ENCODE results near the gene RIMS3. TPM values are rescaled to one million over a fixed set of nuclear protein-coding genes. Genes with fewer than 3 reads are reported as not detected.
"Not testable (repeated sequence)": the region's sequence is repeated elsewhere in the genome, so short reads cannot be mapped to it uniquely, and the experiment has no call there.

RIMS3 gene
- total RNA-seq, 2 donors from 2014 or later = 1.4 to 5.5 TPM

DNA sequence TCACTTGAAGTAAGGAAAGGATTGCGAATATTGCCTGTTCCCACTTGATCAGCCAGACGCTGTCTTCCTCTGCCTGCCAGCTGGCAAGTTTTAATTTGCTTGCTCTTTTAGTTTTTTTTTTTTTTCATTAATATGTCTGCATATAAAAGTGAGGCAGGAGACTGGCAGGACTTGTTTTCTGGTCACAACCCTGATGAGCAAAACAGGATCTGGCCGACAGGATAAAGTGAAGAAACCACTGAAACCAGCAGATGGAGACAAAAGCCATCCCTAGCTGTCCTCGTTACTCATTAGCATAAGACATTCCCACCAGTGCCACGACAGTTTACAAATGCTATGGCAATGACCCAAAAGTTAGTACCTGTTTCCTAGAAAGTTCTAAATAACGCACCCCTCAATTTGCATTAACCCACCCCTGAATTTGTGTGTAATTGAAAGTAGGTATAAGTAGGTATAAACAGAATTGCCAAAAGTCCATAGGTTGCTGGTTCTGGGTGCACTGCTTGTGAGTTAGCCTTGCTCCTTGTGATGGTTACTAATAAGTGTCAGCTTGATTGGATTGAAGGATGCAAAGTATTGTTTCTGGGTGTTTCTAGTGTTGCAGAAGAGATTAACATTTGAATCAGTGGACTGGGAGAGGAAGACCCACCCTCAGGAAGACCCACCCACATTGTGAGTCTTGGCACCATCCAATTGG, 73.2 kb downstream of the RIMS3 start:
- H3K36me3 ChIP-seq = no peaks in the 10 kb centered on the region
- no peaks in the 10 kb centered on the region for H3K9me3 ChIP-seq
- H3K27ac ChIP-seq = no peak overlapping the region
- peaks cover 0 to 9% of the 10 kb centered on the region in 2 donors for H3K4me1 ChIP-seq
- no peak for DNase-seq (ENCODE audit: low spot score)
- TF ChIP-seq, protein P1, sequence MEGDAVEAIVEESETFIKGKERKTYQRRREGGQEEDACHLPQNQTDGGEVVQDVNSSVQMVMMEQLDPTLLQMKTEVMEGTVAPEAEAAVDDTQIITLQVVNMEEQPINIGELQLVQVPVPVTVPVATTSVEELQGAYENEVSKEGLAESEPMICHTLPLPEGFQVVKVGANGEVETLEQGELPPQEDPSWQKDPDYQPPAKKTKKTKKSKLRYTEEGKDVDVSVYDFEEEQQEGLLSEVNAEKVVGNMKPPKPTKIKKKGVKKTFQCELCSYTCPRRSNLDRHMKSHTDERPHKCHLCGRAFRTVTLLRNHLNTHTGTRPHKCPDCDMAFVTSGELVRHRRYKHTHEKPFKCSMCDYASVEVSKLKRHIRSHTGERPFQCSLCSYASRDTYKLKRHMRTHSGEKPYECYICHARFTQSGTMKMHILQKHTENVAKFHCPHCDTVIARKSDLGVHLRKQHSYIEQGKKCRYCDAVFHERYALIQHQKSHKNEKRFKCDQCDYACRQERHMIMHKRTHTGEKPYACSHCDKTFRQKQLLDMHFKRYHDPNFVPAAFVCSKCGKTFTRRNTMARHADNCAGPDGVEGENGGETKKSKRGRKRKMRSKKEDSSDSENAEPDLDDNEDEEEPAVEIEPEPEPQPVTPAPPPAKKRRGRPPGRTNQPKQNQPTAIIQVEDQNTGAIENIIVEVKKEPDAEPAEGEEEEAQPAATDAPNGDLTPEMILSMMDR (IDR thresholded peaks at IDR 0.05) = peak in 1 of 2 donors; percentile 54
- H3K4me3 ChIP-seq = no peak overlapping the region
- no peaks in the 10 kb centered on the region for H3K27me3 ChIP-seq

DNA sequence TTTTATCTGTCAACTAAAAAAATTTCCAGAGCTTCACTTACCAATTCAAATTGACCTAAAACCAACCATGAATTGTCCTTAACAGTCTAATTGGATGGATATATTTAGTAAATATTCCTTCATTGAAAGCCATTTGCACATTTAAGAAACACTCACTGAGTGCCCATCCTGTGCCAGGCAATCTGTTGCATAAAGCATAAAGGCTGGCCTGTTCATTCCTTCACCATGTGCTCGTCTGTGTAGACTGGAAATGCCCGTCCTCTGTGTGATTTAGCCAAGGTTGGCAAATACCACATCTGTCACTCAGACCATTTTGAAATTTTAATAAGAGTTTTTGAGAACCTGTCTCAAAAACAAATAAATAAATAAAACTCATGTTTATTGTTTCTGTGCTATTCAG, 76.9 kb downstream of the RIMS3 start:
- no peaks in the 10 kb centered on the region for H3K9me3 ChIP-seq
- no peak overlapping the region for H3K27ac ChIP-seq
- TF ChIP-seq, protein P1 (IDR thresholded peaks at IDR 0.05) = no peak
- no peaks in the 10 kb centered on the region for H3K27me3 ChIP-seq
- H3K36me3 ChIP-seq = no peaks in the 10 kb centered on the region
- H3K4me3 ChIP-seq = no peak overlapping the region
- H3K4me1 ChIP-seq = peaks cover 0 to 6% of the 10 kb centered on the region in 2 donors
- DNase-seq (ENCODE audit: low spot score) = no peak

DNA sequence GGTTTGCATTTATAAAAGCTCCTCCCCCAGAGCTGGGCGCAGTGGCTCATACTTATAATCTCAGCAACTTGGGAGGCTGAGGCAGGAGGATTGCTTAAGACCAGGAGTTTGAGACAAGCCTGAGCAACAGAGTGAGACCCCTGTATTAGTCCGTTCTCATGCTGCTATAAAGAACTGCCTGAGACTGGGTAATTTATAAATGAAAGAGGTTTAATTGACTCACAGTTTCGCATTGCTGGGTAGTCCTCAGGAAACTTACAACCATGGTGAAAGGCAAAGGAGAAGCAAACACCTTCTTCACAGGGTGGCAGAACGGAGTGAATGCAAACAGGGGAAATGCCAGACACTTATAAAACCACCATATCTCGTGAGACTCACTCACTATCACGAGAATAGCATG, 81.5 kb downstream of the RIMS3 start:
- no peaks in the 10 kb centered on the region for H3K4me1 ChIP-seq
- H3K36me3 ChIP-seq = no peaks in the 10 kb centered on the region
- H3K9me3 ChIP-seq = no peaks in the 10 kb centered on the region
- no peak overlapping the region for H3K4me3 ChIP-seq
- H3K27me3 ChIP-seq = no peaks in the 10 kb centered on the region
- DNase-seq (ENCODE audit: low spot score) = no peak
- TF ChIP-seq, protein P1 (IDR thresholded peaks at IDR 0.05) = no peak
- H3K27ac ChIP-seq = no peak overlapping the region

DNA sequence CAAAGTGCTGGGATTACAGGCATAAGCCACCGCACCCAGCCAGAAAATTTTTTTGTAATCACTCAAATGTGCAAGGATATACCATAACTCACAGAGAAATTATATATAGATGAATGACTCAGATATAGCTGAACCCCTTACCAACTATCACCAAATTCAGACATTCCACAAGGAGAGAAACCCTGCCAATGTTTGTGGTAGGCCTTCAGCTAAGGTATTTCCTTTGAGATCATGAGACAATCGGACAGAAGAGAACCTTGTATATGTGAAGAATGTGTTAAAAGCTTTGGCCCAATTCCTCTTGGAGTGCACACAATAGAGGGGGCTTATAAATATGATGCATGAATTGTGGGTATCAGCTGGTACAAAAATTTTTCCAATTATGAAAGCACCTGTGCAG, 83.4 kb downstream of the RIMS3 start:
- DNase-seq (ENCODE audit: low spot score) = no peak
- Histone ChIP-seq H3K27ac (no peak overlapping the region), H3K27me3 (no peaks in the 10 kb centered on the region), H3K4me3 (no peak overlapping the region), H3K4me1 (no peaks in the 10 kb centered on the region), H3K9me3 (no peaks in the 10 kb centered on the region), H3K36me3 (no peaks in the 10 kb centered on the region)
- TF ChIP-seq, protein P1 (IDR thresholded peaks at IDR 0.05) = no peak

DNA sequence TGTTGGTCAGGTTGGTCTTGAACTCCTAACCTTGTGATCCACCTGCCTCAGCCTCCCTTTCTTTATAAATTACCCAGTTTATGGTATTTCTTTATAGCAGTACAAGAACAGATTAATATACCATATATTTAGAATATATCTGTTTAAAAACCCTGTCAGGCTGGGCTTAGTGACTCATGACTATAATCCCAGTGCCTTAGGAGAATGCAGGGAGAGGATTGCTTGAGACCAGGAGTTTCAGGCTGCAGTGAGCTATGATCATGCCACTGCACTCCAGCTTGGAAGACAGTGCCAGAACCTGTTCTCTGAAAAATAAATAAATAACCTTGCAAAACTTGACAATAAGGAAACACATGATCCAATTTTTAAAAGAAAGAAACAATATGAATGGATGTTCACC, 90.1 kb downstream of the RIMS3 start:
- Histone ChIP-seq H3K4me1 (no peaks in the 10 kb centered on the region), H3K27me3 (no peaks in the 10 kb centered on the region), H3K27ac (no peak overlapping the region), H3K9me3 (no peaks in the 10 kb centered on the region), H3K4me3 (no peak overlapping the region), H3K36me3 (no peaks in the 10 kb centered on the region)
- DNase-seq (ENCODE audit: low spot score) = no peak
- TF ChIP-seq, protein P1 (IDR thresholded peaks at IDR 0.05) = no peak

DNA sequence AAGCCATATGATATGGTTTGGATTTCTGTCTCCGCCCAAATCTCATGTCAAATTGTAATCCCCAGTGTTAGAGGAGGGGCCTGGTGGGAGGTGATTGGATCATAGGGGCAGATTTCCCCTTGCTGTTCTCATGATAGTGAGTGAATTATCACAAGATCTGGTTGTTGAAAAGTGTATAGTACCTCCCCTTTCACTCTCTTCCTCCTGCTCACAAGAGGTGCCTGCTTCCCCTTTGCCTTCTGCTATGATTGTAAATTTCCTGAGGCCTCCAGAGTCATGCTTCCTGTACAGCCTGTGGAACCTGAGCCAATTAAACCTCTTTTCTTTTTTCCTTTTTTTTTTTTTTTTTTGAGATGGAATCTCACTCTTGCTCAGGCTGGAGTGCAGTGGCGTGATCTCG, 90.7 kb downstream of the RIMS3 start:
- H3K27me3 ChIP-seq; H3K4me1 ChIP-seq; H3K27ac ChIP-seq; H3K4me3 ChIP-seq; H3K9me3 ChIP-seq; DNase-seq (ENCODE audit: low spot score); H3K36me3 ChIP-seq: not testable (repeated sequence)

Other genes starting within 250 kb of the RIMS3 start
- gene ZFP69B, start 215.2 kb downstream of the RIMS3 start, total RNA-seq = under 1 TPM; 0.52 to 0.59 TPM
- 1 to 10 TPM; 1.6 to 2.0 TPM for gene ZFP69, start 188.4 kb downstream of the RIMS3 start, total RNA-seq
- gene EXO5, start 156.9 kb downstream of the RIMS3 start, total RNA-seq = 1 to 10 TPM; 4.6 to 4.7 TPM
- gene ZNF684, start 134.0 kb downstream of the RIMS3 start, total RNA-seq = 1 to 10 TPM; 3.4 to 9.7 TPM
- 10 to 100 TPM; 57.0 to 75.1 TPM for gene NFYC, start 26.0 kb upstream of the RIMS3 start, total RNA-seq
- gene KCNQ4, start 118.1 kb upstream of the RIMS3 start, total RNA-seq = 1 to 10 TPM; 1.0 to 1.7 TPM
- gene CITED4, start 196.7 kb upstream of the RIMS3 start, total RNA-seq = 10 to 100 TPM; 18.8 to 32.7 TPM

Measured in right atrium auricular region (tissue), 2 donors.